Upper lobe of left lung (tissue), 4 donors: ENCODE data around the gene PHLDA3.

Experiments
- POLR2A ChIP-seq, 4 donors: fragments of 450-650 bp; IDR thresholded peaks; one replicate each; pipeline ENCODE4 v1.5.1; 2016 to 2017; ENCODE audit warnings: antibody characterized with exemption in 4 of 4, mild to moderate bottlenecking in 2 of 4
- TF ChIP-seq, protein P1 (sequence below), 6 experiments: fragments of 450-650 bp in 4 of 6; fragments of 200-600 bp in 2 of 6; sonication (generic) in 2 of 6; IDR thresholded peaks; one replicate each; pipeline ENCODE4 v1.5.1; 2016 to 2019; ENCODE audit warnings: antibody characterized with exemption in 6 of 6

DNA sequence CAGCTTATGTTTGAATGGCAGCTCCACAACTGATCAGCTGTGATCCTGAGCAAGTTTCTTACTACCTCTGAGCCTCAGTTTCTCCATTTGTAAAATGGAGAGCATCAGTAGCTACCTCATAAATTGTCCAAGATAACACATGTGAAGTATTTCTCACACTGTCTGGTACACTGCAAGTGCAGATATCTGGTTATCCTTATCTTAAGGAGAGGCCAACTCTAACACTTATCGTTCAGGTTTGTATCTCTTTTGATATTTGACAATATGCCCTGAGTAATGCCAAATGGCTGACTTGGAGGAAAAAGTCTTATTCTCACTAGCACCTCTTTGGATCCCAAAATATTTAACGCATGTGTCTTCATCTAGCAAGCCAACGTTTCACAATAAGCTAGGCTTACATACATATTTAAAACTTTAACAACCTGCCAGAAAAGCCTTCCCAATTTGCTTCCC lies 35.2 kb upstream of the PHLDA3 start:
- TF ChIP-seq, protein P1, sequence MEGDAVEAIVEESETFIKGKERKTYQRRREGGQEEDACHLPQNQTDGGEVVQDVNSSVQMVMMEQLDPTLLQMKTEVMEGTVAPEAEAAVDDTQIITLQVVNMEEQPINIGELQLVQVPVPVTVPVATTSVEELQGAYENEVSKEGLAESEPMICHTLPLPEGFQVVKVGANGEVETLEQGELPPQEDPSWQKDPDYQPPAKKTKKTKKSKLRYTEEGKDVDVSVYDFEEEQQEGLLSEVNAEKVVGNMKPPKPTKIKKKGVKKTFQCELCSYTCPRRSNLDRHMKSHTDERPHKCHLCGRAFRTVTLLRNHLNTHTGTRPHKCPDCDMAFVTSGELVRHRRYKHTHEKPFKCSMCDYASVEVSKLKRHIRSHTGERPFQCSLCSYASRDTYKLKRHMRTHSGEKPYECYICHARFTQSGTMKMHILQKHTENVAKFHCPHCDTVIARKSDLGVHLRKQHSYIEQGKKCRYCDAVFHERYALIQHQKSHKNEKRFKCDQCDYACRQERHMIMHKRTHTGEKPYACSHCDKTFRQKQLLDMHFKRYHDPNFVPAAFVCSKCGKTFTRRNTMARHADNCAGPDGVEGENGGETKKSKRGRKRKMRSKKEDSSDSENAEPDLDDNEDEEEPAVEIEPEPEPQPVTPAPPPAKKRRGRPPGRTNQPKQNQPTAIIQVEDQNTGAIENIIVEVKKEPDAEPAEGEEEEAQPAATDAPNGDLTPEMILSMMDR (IDR thresholded peaks at IDR 0.05) = no peak
- no peak for TF ChIP-seq POLR2A (IDR thresholded peaks at IDR 0.05)
